Hematopoietic multipotent progenitor cell treated with erythropoietin and hydrocortisone succinate and interleukin-3 and kit ligand, for 15 days (in vitro differentiated cells): Measurements from ENCODE around the gene NCAN.
A peak's percentile ranks its signal among the peaks of the same experiment; 100 is the strongest.
"Not testable (repeated sequence)": the region's sequence is repeated elsewhere in the genome, so short reads cannot be mapped to it uniquely, and the experiment has no call there.

Experiments
- DNase-seq: peaks from one replicate; pipeline ENCODE4 v3.0.0-alpha.2; 2015; ENCODE audit warnings: low spot score

NCAN gene

DNA sequence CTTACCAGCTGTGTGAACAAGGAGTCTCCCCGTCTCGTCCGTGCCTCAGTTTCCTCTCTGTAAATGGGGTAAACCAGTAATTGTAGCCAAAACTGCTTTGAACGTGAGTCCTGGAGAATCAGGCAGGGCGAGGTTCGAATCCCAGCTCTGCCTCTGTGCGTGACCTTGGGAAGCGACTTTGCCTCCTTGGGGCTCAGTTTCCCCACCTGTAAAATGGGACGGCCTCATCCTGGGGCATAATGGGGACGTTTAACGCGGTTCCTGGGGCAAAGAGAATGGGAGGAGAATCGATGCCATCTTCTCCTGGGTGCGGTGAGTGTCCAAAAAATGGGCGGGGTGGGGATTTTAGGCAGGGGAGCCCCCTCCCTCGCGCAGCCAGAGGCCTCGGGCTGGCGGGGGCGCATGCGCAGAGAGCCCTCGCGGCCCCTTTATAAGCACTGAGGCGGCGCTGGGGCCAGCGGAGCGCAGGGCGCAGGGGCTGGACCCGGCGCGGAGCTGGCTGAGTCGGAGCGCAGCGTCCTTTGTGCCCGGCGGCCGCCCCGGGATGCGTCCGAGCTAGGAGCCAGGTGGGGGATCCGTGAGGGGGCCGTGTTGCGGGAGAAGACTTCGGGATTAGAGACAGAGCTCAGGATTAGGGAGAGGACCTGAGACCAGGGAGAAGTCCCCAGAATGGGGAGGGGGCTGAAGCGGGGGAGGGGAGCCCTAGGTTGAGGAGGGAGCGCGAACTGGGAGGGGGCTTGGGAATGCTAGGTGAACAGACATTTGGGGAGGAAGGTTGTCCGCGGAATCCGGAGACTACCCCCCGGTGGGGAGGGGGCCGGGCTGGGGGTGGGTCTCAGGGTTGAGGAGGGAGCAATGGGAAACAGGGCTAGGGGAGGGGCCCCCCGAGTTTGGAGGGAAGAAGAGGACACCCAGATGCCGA lies at the start of gene NCAN:
Gene NCAN, plus strand, starts transcription at position 460 of the 922 bp plus-strand sequence. CDS start 4,996 bp downstream, outside the sequence.
- DNase-seq: no peak

DNA sequence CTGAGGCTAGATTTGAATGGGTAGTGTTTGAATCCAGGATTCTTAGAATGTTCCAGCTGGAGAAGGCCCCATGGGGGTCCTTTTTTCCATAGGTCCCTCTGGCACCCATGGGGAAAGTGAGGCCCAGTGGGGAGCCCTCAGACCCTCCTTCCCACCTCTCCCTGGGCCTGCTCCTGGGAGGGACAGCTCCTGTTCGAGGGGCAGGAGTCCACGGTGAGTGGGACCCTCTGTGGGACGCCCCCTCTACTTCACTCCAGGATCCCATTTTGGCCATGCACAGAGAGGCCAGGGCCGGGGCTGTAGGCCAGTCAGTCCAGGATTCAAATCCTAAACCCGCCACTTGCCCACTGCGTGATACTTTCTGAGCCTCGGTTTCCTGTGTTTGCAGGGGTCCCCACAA lies 49.3 kb upstream of the NCAN start:
- DNase-seq: no peak

DNA sequence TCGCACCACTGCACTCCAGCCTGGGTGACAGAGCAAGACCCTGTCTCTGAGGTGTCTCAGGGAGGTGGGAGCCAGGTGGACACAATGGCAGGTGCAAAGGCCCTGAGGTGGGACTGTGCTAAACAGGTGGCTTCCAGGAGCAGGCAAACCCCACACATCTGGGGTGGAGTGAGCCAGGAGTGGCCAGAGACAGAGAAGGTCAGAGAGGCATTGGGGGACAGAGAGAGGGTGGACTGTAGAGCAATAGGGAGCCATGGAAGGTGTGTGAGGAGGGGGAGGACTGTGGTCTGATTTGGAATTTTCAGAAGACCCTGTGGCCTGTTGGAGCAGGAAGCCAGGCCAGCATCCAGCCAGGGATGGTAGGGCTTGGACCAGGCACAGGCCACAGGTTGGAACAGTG lies 46.4 kb upstream of the NCAN start:
- DNase-seq: no peak

DNA sequence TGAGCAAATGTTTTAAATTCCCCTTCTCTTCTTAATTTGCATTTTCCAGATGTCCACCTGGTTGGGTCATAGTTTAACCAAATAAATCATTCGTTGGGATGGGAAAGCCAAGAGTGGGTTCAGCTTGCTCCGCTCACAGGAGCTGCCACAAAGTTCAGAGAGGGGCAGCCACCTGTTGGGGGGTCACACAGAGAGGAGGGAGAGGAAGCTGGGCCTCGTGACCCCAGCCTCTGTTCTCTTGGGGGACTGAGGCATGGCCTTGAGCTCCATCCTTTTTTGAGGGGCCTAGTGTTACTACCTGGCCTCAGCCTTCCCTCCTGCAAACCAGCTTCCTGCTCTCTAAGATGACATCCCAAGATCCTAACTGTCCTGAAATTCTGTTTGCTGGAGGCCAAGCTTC lies 44.1 kb upstream of the NCAN start:
- DNase-seq: no peak

DNA sequence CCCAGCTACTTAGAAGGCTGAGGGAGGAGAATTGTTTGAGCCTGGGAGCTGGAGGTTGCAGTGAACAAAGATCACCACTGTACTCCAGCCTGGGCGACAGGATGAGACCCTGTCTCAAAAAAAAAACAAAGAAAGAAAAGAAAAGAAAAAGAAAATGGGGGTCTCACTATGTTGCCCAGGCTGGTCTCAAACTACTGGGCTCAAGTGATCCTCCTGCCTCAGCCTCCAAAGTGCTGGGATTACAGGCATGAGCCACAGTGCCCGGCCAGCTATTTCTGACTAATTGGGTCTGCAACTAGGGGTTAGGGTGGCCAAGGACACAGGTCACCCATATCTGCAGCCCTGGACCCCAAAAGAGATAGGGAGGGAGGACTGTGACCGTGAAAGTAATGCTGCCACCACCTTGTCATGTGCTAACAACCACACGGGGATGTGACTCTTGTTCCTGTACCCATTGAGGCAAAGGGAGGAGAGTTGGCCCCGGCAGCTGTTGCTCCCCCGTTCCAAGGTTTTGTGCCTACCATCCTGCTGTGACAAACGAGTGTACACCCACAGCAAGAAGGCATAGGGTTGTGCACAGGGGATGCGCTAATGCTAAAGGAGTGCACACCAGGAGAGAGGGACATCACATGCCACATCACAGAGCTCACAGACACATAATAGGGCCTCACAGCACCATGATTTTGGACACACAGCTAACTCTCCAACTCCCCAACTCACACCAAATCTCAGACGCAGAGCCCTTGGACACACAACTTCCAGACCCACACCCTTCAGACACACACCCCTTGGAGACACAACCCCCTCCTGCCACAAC lies 42.3 kb upstream of the NCAN start:
- DNase-seq: no peak

DNA sequence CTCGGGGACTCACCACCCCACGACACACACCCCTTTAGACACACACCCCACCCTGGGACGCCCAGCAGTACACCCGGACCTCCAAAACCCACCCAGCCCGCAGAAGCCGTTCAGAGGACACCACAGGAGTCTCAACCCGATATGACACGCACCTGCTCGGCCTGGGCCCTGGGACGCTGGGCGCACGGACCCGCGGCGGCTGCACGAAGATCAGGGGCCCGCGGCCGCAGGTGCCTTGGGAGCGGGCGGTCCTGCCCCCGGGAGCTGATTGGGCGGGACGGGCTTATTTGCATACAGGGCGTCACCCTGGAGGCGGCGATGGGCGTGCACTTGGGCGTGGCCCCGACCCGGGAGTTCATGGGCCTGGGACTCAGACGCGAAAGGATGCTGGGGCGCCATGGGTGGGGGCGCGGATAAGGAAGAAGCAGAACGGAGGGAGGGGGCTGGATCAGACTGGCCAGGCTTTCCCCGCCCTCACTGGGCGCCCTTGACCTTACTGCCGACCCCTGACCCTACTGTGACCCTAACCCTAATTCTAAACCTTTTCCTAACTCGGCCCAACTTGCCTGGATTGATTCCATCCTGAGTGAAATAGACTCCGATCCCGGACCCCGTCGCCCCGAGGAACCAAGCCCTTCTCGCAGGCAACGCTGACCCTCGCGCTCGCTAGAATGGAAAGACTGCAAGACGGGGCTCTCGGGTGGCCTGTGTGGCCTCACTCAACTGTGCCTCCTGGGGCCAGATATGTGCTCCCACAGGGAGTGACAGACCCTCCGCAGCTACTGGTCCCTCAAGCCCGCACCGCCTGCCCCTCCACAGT lies 41.5 kb upstream of the NCAN start, which contains the start of gene MEF2B:
Gene MEF2B, minus strand, starts transcription at position 211 of the 820 bp plus-strand sequence. CDS start 19,528 bp downstream, outside the sequence.
- peak; percentile 80 for DNase-seq

DNA sequence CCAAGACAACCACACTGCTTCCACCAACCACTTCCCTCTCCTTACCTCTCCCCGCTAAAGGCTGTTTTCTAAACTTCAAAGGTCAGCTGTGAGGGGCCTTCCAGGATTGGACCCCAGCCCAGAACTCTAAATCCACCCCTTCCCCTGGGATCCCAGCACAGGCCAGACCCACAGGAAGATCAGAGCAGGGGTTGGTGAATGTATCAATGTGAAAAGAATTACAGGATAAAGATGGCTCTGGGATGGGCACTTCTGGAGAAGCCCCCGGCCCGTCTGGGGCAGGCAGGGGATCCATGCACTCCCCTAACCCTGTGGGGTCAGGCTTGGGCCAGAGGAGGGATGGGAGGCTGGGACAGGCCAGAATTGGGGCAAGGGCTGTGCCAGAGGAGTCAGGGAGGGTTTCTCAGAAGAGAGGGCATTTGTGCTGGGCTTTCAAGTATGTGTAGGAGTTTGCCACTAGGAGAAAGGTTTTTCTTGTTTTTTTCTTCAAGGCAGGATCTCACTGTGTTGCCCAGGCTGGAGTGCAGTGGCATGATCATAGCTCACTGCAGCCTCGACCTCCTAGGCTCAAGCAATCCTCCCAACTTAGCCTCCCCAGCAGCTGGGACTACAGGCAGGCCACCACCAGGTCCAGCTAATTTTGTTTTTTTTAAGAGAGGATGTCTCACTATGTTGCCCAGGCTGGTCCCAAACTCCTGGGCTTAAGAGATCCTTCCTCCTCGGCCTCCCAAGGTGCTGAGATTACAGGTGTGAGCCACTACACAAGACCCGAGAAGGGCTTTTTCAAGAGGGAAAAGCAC lies 40.7 kb upstream of the NCAN start:
- no peak for DNase-seq

DNA sequence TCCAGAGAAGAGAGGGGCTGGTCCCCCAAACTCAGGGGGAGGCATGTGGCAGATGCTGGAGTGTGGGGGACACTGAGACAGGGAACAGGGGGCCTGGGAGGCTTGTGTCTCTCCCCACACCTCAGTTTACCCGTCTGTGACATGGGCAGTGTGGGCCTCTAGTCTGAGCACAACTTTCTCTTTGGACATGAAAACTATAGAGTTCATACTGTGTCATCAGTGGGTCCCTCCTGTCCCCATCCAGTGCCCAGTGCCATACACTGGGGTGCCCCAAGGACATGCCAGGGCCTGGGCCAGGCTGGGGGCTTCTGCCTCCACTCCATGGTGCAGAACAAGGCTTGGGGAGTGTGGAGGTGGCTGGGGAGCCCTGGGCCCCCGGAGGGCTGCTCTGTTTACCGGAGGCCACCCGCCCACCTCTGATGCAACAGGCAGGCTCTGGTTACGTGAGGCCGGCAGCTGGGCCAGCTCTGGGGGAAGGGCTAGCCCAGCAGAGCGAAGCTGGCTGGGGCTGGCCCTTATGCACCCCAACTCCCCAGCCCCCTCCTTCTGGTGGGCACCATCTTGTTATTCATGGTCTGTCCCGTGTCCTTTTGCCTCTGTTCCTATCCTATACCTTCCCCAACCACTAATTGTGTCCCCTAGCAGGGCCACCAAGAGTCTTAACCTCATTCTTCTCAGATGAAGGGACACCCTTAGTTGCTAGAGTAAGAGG lies 39.8 kb upstream of the NCAN start:
- no peak for DNase-seq

DNA sequence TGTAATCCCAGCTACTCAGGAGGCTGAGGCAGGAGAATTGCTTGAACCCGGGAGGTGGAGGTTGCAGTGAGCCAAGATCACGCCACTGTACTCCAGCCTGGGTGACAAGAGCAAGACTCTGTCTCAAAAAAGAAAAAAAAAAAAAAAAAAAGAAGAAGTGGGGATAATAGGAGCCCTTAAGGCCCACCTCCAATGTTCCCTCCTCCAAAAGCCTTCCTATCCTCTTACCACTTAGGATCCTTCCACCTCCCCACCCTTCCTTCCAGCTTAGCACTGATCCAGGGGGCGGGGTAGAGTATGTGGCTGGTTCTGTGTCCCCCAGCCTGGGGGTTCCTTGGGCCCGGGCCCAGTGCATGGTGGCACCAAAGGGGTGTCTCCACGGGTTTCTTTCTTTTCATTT lies 38.5 kb upstream of the NCAN start:
- DNase-seq: not testable (repeated sequence)

DNA sequence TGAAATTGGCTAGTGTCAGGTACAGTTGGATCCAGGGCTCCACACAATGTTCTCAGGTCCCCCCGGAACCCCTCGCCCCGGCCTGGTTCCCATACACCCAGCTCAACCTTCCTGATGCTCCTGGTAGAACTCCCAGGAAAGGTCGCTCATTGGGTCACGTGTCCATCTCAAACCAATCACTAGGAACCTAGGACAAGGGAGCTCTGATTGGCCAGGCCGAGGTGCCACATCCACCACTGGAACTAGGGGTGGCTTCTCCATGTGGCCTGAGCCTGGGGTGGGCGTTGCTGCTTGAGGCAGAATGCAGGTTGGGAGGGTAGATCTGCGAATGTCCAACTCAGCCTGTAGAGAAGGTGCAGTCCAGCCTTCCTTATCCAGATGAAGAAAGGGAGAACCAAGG lies 34.8 kb upstream of the NCAN start:
- DNase-seq: no peak

DNA sequence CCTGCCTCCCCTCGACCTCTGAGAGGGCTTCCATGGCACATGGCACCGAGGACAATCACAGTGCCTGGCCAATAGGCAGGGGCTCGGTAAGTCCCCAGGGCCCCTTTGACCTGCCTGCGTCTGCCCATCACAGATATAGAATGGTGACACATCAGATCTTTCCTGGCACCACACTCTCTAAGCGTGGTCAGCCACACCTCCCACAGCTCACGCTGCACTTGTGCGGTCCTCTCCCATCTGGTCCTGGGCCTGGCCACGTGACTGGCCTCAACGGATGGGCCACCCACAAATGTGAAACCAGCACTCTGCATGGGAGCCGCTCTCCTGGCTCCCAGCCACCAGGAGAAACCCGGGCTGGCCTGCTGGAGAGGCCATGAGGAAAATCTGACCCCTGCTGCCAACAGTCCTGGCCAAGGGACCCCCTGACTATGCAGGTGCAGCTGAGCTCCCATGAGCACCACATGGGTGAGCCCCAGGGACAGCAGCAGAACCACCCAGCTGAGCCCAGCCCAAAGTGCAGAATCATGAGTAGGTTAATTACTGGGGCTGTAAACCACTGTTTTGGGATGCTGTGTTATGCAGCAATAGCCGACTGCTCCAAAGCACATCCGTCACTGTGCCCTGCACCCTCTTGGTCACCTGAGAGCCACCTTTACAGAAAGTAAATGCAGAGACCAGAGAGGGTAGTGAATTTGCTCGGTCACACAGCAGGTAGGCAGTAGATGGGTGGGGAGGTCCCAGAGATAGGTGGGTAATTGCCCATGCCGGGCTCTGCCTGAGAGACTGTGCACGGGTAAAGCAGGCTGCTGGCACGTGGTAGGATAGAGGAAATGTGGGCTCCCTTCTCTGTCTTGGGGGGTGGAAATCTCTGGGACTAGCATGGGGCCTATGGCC lies 32.0 kb upstream of the NCAN start:
- no peak for DNase-seq

DNA sequence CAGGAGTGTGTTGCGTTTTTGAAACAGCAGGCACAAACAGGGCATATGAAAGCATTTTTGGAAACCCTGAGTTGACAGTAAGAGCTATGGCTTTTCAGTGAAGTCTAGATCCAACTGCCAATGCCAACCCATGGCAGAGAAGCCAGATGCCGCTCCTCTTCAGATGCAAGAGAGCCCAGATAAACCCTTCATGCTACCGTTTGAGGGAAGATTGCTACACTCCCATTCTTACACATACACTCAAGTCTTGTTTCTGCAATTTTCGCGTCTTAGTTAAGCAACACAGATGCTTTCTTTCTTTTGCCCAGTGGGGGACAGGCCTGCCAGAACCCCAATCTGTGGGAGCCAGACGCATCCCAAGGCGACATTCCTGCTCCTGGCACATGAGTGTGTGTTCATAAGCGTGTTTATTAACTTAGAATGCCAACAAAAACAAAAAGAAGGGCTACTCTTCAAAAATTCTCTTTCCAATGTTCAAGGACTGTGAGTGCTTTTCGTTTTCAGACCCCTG lies 30.2 kb upstream of the NCAN start:
- DNase-seq: no peak

DNA sequence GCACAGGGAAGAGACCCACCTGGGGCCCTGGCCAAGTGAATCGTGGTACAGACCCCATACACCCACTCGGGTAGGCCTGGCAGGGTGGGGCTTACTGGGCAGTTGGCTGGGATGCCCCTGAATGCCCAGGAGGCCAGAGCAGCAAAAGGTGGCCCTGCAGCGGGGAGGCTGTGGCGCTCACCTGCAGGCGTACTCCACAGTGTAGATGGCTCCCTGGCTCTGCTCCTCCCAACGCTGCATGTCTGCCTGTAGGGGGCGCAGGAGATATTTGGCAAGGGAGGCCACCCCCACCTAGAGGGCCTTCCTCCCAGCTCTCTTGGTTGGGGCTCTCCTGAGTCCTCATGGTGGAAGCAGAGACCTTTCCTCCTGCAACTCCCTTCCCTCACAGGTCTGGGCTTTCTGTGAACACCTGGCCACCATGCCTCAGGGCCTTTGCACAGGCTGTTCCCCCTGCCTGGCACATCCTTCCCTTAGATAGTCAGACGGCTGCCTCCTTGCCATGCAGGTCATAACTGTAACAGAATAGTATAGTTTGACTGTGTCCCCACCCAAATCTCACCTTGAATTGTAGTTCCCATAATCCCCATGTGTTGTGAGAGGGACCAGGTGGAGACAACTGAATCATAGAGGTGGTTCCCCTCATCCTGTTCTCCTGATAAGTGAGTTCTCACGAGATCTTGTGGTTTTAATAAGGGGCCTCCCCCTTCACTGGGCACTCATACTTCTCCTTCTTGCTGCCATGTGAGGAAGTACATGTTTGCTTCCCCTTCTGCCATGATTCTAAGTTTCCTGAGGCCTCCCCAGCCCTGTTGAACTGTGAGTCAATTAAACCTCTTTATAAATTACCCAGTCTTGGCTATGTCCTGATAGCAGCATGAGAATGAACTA lies 25.7 kb upstream of the NCAN start:
- peak; percentile 72 for DNase-seq

DNA sequence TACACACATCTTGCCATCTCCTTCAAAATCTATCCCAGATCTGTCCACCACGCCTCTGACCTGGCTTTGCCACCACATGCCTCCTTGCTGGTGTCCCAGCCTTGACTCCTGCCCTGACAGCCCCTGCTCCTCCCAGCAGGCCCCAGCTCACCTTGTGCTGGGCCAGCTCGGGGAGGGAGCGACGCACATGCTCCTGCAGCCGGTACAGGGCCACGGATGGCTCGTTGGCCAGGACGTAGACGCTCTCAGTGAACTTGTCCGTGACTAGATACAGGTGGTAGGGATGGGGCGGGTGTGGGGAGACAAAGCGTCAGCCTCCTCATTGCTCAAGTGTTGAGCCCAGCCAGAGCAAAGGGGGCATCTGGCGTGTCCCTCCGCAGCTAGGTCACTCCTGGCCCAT lies 25.0 kb upstream of the NCAN start:
- DNase-seq: no peak

DNA sequence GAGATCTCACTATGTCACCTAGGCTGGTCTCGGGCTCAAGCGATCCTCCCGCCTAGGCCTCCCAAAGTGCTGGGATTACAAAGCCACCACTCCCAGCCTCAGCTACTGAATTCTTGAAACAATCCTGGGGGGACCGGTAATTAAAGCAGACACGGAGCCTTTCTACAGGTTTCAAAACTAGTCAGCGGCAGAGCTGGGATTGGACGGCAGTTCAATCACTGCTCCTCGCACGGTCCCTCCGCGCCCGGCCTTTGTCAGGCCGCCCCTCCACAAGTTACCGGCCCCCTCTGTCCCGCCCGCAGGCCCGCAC lies 20.0 kb upstream of the NCAN start:
- DNase-seq: no peak

DNA sequence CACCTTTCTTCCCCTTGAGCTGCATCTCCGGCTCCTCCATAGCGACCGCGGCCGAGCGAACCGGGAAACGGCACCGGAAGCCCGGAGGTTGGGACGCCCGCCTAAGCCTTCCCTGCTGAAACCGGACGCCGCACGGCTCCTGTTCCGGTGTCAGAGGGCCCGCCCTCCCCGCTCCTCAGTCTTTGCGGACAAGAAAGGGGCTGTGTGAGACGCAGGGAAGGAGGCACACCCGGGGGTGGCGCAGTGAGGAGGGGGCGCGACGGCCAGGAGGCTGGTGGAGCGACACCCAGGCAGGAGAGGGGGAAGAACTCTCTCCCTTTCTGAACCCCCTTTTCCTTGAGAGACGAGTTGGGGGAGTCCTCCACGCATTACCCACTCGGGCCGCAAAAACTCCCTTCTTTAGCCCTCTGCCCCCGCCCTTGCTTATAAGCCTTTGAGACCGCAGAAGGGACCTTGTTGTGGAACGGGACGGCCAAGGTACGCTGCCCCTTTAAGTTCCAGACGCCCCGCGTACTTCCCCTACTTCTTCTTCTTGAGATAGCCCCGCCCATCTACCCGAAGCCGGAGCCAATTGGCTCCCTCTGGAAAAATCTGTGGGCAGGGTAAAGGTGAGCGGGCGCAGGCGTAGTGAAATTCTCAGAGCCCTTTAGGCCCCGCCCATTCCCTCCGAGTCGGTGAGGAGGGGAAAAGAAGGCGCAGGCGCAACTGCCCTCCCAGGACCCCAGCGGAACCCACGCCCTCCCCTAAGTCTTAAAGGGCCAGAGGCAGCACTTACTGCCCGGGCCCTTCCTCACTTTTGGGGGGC lies 19.5 kb upstream of the NCAN start, which contains the start of the genes BORCS8 and RFXANK:
Gene BORCS8, minus strand, starts transcription at position 75 of the 805 bp plus-strand sequence. Its CDS starts 35 bp downstream, at position 40.
Gene RFXANK, plus strand, starts transcription at position 181 of the 805 bp plus-strand sequence. CDS start 1,689 bp downstream, outside the sequence.
- peak; percentile 100 for DNase-seq

DNA sequence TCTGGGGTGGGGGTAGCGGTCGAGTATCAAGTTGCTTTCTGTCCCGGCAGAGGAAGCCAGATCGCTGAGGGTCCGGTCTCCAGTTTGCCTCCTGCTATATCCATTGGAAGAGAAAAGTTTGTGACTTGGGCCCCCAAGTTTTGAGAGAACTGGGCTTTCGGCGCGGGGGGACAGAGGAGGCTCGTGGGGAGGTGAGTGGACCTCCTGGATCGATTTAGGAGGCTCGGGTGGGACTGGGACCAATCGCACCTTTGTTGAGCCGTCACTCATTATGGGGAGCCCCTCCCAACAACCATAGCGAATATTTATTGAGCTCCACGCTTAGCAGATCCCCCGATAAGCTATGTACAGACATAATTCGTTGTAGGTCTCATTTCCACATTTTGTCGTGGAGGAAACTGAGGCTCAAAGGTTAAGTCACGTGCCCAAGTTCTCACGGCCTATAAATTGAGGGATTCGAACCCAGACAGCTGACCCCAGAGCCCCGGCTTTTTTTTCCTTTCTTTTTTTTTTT lies 18.8 kb upstream of the NCAN start:
- peak; percentile 54 for DNase-seq
